HepG2 (cell line): ENCODE data around the gene ZNF777. TPM values are rescaled to one million over a fixed set of nuclear protein-coding genes. Genes with fewer than 3 reads are reported as not detected.
"Not testable (repeated sequence)": the region's sequence is repeated elsewhere in the genome, so short reads cannot be mapped to it uniquely, and the experiment has no call there.

Source experiments
- ATAC-seq: fragments of 200-7000 bp; cut with Tn5 transposase; 3 replicates; pipeline ENCODE4 v1.9.1; 2020; ENCODE audit warnings: mild to moderate bottlenecking, moderate library complexity
- BruUV-seq: library from RNA; stranded (reverse); fragments of 400-500 nt; replicated peaks from 2 replicates; lab custom pipeline; 2021; lab: Mats Ljungman, UMichigan
- CTCF ChIA-PET: fragments of 300-600 bp; formaldehyde crosslinking; extraction: SDS; loops from one replicate; lab custom pipeline; 2021; ENCODE audit warnings: low total read pairs, inconsistent platforms, low intra/inter-chr PET ratio; lab: Yijun Ruan, JAX
- POLR2A ChIA-PET: fragments of 350-600 bp; sonication (Branson Sonifier 250); formaldehyde crosslinking; loops from one replicate; lab custom pipeline; 2020; ENCODE audit warnings: antibody characterized with exemption, inconsistent platforms; lab: Yijun Ruan, JAX
- DNase-seq: peaks from one replicate; pipeline ENCODE4 v3.0.0-alpha.2; 2015; ENCODE audit warnings: low spot score
- FAIRE-seq: peaks from 3 replicates; lab custom pipeline; 2011; peaks lifted over from hg19 to GRCh38; lab: Jason Lieb, UNC
- H2AFZ ChIP-seq: one replicate; pipeline ENCODE4 v1.6.1; 2011; ENCODE audit warnings: low read length, inconsistent platforms
- H3K27ac ChIP-seq: fragments of 300-600 bp; 3 replicates; pipeline ENCODE4 v1.8.0; 2011; ENCODE audit warnings: mixed run types, mild to moderate bottlenecking, mixed read lengths, low read length, inconsistent platforms; ENCODE audit not compliant: insufficient read depth; ENCODE audit errors: extremely low read length
- H3K27me3 ChIP-seq, 2 experiments: fragments of 200-600 bp in 1 of 2; 2 replicates in 1 of 2; 3 replicates in 1 of 2; pipeline versions ENCODE4 v1.6.0 to v1.8.0; 2011; ENCODE audit warnings: low read length in 2 of 2, mild to moderate bottlenecking in 2 of 2, moderate library complexity in 2 of 2, inconsistent platforms in 1 of 2; ENCODE audit not compliant: insufficient read depth in 2 of 2, control insufficient read depth in 1 of 2
- H3K36me3 ChIP-seq, 2 experiments: fragments of 200-600 bp in 1 of 2; replicated peaks in 1 of 2; 2 replicates in 1 of 2; 3 replicates in 1 of 2; pipeline versions ENCODE4 v1.5.1 to v1.8.0; 2011; ENCODE audit warnings: low read length in 2 of 2, inconsistent platforms in 1 of 2; ENCODE audit not compliant: insufficient read depth in 2 of 2, control insufficient read depth in 1 of 2
- H3K4me1 ChIP-seq: 2 replicates; pipeline ENCODE4 v1.5.1; 2012; ENCODE audit warnings: low read length, inconsistent platforms; ENCODE audit not compliant: insufficient read depth
- H3K4me2 ChIP-seq: 2 replicates; pipeline ENCODE4 v1.6.0; 2011; ENCODE audit warnings: low read depth, low read length, inconsistent platforms
- H3K4me3 ChIP-seq, 3 experiments: fragments of 200-600 bp in 1 of 3; sonication (generic), shearing (Covaris generic) in 1 of 3; replicated peaks in 1 of 3; 2 replicates each; pipeline ENCODE4 v1.5.1; 2011 to 2016; ENCODE audit warnings: low read length in 3 of 3, inconsistent platforms in 2 of 3, low read depth in 2 of 3, mild to moderate bottlenecking in 2 of 3, control low read depth in 1 of 3, mixed read lengths in 1 of 3; ENCODE audit not compliant: insufficient read depth in 1 of 3
- H3K79me2 ChIP-seq: one replicate; pipeline ENCODE4 v1.6.1; 2011; ENCODE audit warnings: low read length, inconsistent platforms; ENCODE audit not compliant: insufficient read depth
- H3K9ac ChIP-seq: 2 replicates; pipeline ENCODE4 v1.6.0; 2011; ENCODE audit warnings: mild to moderate bottlenecking, low read depth, low read length, inconsistent platforms; ENCODE audit not compliant: insufficient read depth
- H3K9me3 ChIP-seq: 2 replicates; pipeline ENCODE4 v1.5.1; 2012; ENCODE audit warnings: mild to moderate bottlenecking, low read length
- H4K20me1 ChIP-seq: 2 replicates; pipeline ENCODE4 v1.6.0; 2011; ENCODE audit warnings: inconsistent platforms, mild to moderate bottlenecking, low read length, moderate library complexity; ENCODE audit not compliant: insufficient read depth
- ARNT ChIP-seq: fragments of 450-650 bp; IDR thresholded peaks from 2 replicates; pipeline ENCODE4 v1.6.1; 2017
- ATF2 ChIP-seq: sonication (generic); formaldehyde crosslinking; IDR thresholded peaks from 2 replicates; pipeline ENCODE4 v1.4.0; 2020; ENCODE audit warnings: missing genetic modification reagents
- ELK4 ChIP-seq: sonication (generic); formaldehyde crosslinking; IDR thresholded peaks from 2 replicates; pipeline ENCODE4 v1.9.0; 2021; ENCODE audit warnings: missing genetic modification reagents, borderline replicate concordance
- GABPB1 ChIP-seq: IDR thresholded peaks from 2 replicates; pipeline ENCODE4 v1.6.1; 2016; ENCODE audit warnings: mild to moderate bottlenecking, missing genetic modification reagents, moderate library complexity, missing compliant biosample characterization
- GPN1 ChIP-seq: sonication (generic); formaldehyde crosslinking; IDR thresholded peaks from 2 replicates; pipeline ENCODE4 v1.5.1; 2020; ENCODE audit warnings: missing genetic modification reagents, borderline replicate concordance
- GTF3A ChIP-seq: sonication (generic); formaldehyde crosslinking; conservative IDR thresholded peaks from 2 replicates; pipeline ENCODE4 v1.4.0; 2020; ENCODE audit warnings: mild to moderate bottlenecking, missing genetic modification reagents
- HNF4A ChIP-seq: sonication (generic); formaldehyde crosslinking; IDR thresholded peaks from 2 replicates; pipeline ENCODE4 v1.4.0; 2020; ENCODE audit warnings: missing genetic modification reagents
- HNRNPUL1 ChIP-seq: fragments of 200-400 bp; formaldehyde crosslinking; IDR thresholded peaks from 2 replicates; pipeline ENCODE4 v1.6.1; 2017; ENCODE audit warnings: low read depth, mild to moderate bottlenecking, low read length, moderate library complexity
- IKZF1 ChIP-seq: fragments of 450-650 bp; IDR thresholded peaks from 2 replicates; pipeline ENCODE4 v1.7.1; 2016
- ISL2 ChIP-seq: sonication (generic); formaldehyde crosslinking; IDR thresholded peaks from 2 replicates; pipeline ENCODE4 v1.5.0; 2020; ENCODE audit warnings: missing genetic modification reagents
- PAF1 ChIP-seq: IDR thresholded peaks from 2 replicates; pipeline ENCODE4 v1.6.1; 2016; ENCODE audit warnings: missing genetic modification reagents, missing compliant biosample characterization
- POGZ ChIP-seq: sonication (generic); formaldehyde crosslinking; IDR thresholded peaks from 2 replicates; pipeline ENCODE4 v1.4.0; 2020; ENCODE audit warnings: mild to moderate bottlenecking, missing genetic modification reagents
- RFX1 ChIP-seq: fragments of 450-650 bp; IDR thresholded peaks from 2 replicates; pipeline ENCODE4 v1.6.1; 2017
- TP53 ChIP-seq: sonication (generic); formaldehyde crosslinking; conservative IDR thresholded peaks from 2 replicates; pipeline ENCODE4 v1.4.0; 2020; ENCODE audit warnings: missing genetic modification reagents
- ZMYM4 ChIP-seq: sonication (generic); formaldehyde crosslinking; IDR thresholded peaks from 2 replicates; pipeline ENCODE4 v1.8.1; 2023; ENCODE audit warnings: mild to moderate bottlenecking, missing genetic modification reagents
- ZNF660 ChIP-seq: sonication (generic); formaldehyde crosslinking; IDR thresholded peaks from 2 replicates; pipeline ENCODE4 v1.5.1; 2020; ENCODE audit warnings: mild to moderate bottlenecking, low read depth, missing genetic modification reagents, borderline replicate concordance
- ZSCAN22 ChIP-seq: sonication (generic); formaldehyde crosslinking; IDR thresholded peaks from 2 replicates; pipeline ENCODE4 v1.4.0; 2020; ENCODE audit warnings: mild to moderate bottlenecking, missing genetic modification reagents
- WGBS: methylation state at CpG from one replicate; pipeline ENCODE4 v1.1.6; 2017; ENCODE audit warnings: low lambda C conversion rate; 5-methylcytosine and 5-hydroxymethylcytosine counted together
- in situ Hi-C: cut with HindIII; loops from 2 replicates; pipeline ENCODE4 v1.10.0; 2017; ENCODE audit warnings: low pct_unique_long_range_greater_than_20kb; ENCODE audit not compliant: extremely low pct_ligation_motif_present
- intact Hi-C: fragments of 100-400 bp; cut with micrococcal nuclease; formaldehyde crosslinking; loops from one replicate; pipeline ENCODE4 v1.10.0; 2022; ENCODE audit not compliant: unreplicated experiment
- polyA plus RNA-seq, 8 experiments: library from polyadenylated mRNA; depleted of rRNA in 3 of 8; stranded (reverse) in 7 of 8; unstranded in 1 of 8; fragments of >200 nt; fragmentation: Illumina TruSeq in 4 of 8; extraction: Trizol in 4 of 8; gene quantifications; 2 replicates each; pipeline versions ENCODE4 v1.2.1 to v1.2.3, GENCODE V29; 2011 to 2016; ENCODE audit warnings: low read depth in 4 of 8, missing spikeins in 1 of 8, mixed read lengths in 1 of 8; ENCODE audit not compliant: insufficient read depth in 1 of 8
- total RNA-seq, 5 experiments: library from RNA; depleted of rRNA; stranded (reverse); fragments of >200 nt; fragmentation: Illumina TruSeq; extraction: Trizol; gene quantifications; 2 replicates each; pipeline ENCODE4 v1.2.3, GENCODE V29; 2016; ENCODE audit warnings: low read depth in 1 of 5
- TF ChIP-seq, protein P1 (sequence below): sonication (generic); formaldehyde crosslinking; IDR thresholded peaks from 2 replicates; pipeline ENCODE4 v1.5.1; 2020; ENCODE audit warnings: missing genetic modification reagents, mild to moderate bottlenecking, borderline replicate concordance
- TF ChIP-seq, protein P2 (sequence below): sonication (generic); formaldehyde crosslinking; IDR thresholded peaks from 2 replicates; pipeline ENCODE4 v1.4.0; 2020; ENCODE audit warnings: missing genetic modification reagents

The ZNF777 gene
- total and polyA plus RNA-seq, 2 of the 13 experiments (the other 11 are each of a cell fraction or from before 2014, with no cell fraction given): 3.8 to 6.0 TPM

GRCh38 chr7:149448961-149449360, 11.9 kb downstream of the ZNF777 start:
- intact Hi-C loops (no loop called here), in situ Hi-C loops (no loop called here)
- BruUV-seq: no TSS peak
- Histone ChIP-seq H3K4me1 (no peaks in the 10 kb centered on the region), H2AFZ (no peak overlapping the region), H3K79me2 (no peaks in the 10 kb centered on the region), H4K20me1 (no peaks in the 10 kb centered on the region), H3K4me3 (no peak overlapping the region), H3K9ac (no peak overlapping the region), H3K27ac (no peak overlapping the region), H3K27me3 (no peaks in the 10 kb centered on the region), H3K4me2 (no peak overlapping the region), H3K36me3 (peaks cover 24 to 66% of the 10 kb centered on the region in 2 experiments), H3K9me3 (no peaks in the 10 kb centered on the region)
- ChIA-PET CTCF (no interaction called here), POLR2A (no interaction called here)
- DNase-seq (no peak), ATAC-seq (no peak), FAIRE-seq (no peak)
- WGBS: 80% methylated on average over 7 of the region's 8 CpGs
- no peak for TF ChIP-seq HNRNPUL1
- TF ChIP-seq ARNT: no peak
- TF ChIP-seq POGZ (CRISPR knock-in tag): no peak
- no peak for TF ChIP-seq RFX1
- no peak for TF ChIP-seq ZMYM4
- TF ChIP-seq GTF3A (CRISPR knock-in tag): no peak
- no peak for TF ChIP-seq GABPB1
- no peak for TF ChIP-seq GPN1 (CRISPR knock-in tag)
- no peak for TF ChIP-seq ZNF660 (CRISPR knock-in tag)
- TF ChIP-seq ISL2: no peak
- no peak for TF ChIP-seq HNF4A (CRISPR knock-in tag)
- no peak for TF ChIP-seq ATF2 (CRISPR knock-in tag)
- TF ChIP-seq, protein P1, sequence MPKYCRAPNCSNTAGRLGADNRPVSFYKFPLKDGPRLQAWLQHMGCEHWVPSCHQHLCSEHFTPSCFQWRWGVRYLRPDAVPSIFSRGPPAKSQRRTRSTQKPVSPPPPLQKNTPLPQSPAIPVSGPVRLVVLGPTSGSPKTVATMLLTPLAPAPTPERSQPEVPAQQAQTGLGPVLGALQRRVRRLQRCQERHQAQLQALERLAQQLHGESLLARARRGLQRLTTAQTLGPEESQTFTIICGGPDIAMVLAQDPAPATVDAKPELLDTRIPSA (CRISPR knock-in tag): no peak
- no peak for TF ChIP-seq TP53 (CRISPR knock-in tag)
- no peak for TF ChIP-seq ZSCAN22 (CRISPR knock-in tag)
- TF ChIP-seq PAF1 (CRISPR knock-in tag): no peak
- no peak for TF ChIP-seq ELK4 (CRISPR knock-in tag)
- TF ChIP-seq IKZF1: no peak
- TF ChIP-seq, protein P2, sequence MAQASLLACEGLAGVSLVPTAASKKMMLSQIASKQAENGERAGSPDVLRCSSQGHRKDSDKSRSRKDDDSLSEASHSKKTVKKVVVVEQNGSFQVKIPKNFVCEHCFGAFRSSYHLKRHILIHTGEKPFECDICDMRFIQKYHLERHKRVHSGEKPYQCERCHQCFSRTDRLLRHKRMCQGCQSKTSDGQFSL (CRISPR knock-in tag): no peak

- H3K79me2 ChIP-seq, H3K27me3 ChIP-seq, H3K9me3 ChIP-seq, H3K4me2 ChIP-seq, POLR2A ChIA-PET, in situ Hi-C loops, BruUV-seq, intact Hi-C loops, FAIRE-seq, ATAC-seq, H2AFZ ChIP-seq, H3K4me1 ChIP-seq, CTCF ChIA-PET, H3K4me3 ChIP-seq, H4K20me1 ChIP-seq, DNase-seq, H3K9ac ChIP-seq, H3K27ac ChIP-seq: not testable (repeated sequence)
- 96% methylated on average over 11 of the region's 11 CpGs for WGBS
- peaks cover 26 to 59% of the 10 kb centered on the region in 2 experiments for H3K36me3 ChIP-seq
Observed at GRCh38 chr7:149446026-149446425, 14.8 kb downstream of the ZNF777 start.
